Measurements from ENCODE around the gene KDSR.

DNA sequence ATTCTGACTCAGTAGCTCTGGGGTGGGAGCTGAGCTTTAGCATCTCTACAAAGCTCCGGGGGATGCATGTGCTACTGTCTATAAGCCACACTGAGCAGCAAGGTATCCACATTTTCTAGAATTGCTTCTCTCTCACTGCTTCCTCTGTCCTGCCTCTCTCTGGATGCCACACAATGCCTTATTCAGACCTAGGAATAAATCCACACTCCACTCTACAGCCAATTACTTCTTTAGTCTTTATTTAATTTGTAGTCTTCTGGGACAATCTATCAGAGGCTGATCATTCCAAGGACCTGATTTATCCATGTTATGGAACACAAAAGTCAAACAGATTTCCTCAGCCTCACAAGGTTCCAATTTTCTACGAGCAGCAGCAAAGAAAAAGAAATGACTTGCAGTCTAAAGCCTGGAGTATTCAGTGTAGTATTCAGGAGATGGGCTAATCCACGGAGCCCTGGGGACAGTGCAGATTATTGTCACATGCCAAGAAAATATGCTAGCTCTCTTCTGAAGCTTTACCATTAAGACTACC, 51.8 kb downstream of the KDSR start:
- TF ChIP-seq, protein P1, sequence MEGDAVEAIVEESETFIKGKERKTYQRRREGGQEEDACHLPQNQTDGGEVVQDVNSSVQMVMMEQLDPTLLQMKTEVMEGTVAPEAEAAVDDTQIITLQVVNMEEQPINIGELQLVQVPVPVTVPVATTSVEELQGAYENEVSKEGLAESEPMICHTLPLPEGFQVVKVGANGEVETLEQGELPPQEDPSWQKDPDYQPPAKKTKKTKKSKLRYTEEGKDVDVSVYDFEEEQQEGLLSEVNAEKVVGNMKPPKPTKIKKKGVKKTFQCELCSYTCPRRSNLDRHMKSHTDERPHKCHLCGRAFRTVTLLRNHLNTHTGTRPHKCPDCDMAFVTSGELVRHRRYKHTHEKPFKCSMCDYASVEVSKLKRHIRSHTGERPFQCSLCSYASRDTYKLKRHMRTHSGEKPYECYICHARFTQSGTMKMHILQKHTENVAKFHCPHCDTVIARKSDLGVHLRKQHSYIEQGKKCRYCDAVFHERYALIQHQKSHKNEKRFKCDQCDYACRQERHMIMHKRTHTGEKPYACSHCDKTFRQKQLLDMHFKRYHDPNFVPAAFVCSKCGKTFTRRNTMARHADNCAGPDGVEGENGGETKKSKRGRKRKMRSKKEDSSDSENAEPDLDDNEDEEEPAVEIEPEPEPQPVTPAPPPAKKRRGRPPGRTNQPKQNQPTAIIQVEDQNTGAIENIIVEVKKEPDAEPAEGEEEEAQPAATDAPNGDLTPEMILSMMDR (IDR thresholded peaks at IDR 0.05; ENCODE audit: insufficient read depth, low read length) = no peak
- TF ChIP-seq, protein P2, sequence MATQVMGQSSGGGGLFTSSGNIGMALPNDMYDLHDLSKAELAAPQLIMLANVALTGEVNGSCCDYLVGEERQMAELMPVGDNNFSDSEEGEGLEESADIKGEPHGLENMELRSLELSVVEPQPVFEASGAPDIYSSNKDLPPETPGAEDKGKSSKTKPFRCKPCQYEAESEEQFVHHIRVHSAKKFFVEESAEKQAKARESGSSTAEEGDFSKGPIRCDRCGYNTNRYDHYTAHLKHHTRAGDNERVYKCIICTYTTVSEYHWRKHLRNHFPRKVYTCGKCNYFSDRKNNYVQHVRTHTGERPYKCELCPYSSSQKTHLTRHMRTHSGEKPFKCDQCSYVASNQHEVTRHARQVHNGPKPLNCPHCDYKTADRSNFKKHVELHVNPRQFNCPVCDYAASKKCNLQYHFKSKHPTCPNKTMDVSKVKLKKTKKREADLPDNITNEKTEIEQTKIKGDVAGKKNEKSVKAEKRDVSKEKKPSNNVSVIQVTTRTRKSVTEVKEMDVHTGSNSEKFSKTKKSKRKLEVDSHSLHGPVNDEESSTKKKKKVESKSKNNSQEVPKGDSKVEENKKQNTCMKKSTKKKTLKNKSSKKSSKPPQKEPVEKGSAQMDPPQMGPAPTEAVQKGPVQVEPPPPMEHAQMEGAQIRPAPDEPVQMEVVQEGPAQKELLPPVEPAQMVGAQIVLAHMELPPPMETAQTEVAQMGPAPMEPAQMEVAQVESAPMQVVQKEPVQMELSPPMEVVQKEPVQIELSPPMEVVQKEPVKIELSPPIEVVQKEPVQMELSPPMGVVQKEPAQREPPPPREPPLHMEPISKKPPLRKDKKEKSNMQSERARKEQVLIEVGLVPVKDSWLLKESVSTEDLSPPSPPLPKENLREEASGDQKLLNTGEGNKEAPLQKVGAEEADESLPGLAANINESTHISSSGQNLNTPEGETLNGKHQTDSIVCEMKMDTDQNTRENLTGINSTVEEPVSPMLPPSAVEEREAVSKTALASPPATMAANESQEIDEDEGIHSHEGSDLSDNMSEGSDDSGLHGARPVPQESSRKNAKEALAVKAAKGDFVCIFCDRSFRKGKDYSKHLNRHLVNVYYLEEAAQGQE (IDR thresholded peaks at IDR 0.05; ENCODE audit: insufficient replicate concordance, low read depth) = no peak

Data from HL-60 (cell line).